Activated CD4-positive, alpha-beta T cell treated with anti-CD3 and anti-CD28 coated beads for 4 hours (primary cell): ENCODE results near the gene SMCO4.

Experiments
- DNase-seq, 2 donors: peaks; one replicate each; pipeline ENCODE4 v3.0.0-alpha.2; 2020

Gene SMCO4

DNA sequence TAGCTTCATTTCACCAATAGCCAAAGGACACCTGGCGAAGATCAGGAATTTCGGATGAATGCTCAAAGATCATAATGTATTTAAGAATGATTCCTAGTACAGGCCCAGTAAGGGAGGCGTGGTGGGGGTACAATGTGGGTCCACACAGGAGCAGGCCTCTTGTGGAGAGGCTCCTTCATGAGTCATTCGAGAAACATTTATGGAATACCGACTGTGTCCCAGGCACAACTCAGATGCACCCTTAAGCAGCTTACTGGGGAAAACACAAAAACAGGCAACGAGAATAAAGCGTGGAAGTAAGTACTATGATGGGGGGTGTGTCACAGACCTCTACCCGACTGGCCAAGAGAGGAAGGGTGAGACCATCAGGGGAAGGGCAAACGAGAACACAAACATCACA is 44.5 kb downstream of the SMCO4 start:
- DNase-seq, result no peak

DNA sequence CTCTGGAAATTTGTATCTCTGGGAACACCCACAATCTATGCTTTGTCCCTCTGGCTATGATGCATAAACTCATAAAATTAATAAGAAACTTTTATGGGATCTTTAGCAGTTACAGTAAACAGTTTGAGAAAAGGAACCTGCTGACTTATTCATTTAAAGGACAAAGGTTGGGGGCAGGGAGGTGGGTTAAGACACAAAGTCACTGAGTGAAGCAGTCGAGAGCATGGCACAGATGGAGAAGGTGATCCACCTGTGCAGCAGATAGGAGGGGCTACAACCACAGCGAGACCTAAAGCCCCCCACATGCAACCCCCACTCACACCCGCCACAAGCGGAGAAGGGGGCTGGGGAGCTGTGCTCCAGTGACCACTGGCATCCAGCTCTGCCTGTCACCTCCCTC is 45.0 kb downstream of the SMCO4 start:
- no peak for DNase-seq

GRCh38 chr11:93497596-93497995 is 45.6 kb downstream of the SMCO4 start:
- DNase-seq, result no peak

- no peak for DNase-seq
These were observed 48.8 kb downstream of the SMCO4 start for GRCh38 chr11:93494357-93494756.

- no peak for DNase-seq
These were observed 49.8 kb downstream of the SMCO4 start for GRCh38 chr11:93493252-93493897.

DNA sequence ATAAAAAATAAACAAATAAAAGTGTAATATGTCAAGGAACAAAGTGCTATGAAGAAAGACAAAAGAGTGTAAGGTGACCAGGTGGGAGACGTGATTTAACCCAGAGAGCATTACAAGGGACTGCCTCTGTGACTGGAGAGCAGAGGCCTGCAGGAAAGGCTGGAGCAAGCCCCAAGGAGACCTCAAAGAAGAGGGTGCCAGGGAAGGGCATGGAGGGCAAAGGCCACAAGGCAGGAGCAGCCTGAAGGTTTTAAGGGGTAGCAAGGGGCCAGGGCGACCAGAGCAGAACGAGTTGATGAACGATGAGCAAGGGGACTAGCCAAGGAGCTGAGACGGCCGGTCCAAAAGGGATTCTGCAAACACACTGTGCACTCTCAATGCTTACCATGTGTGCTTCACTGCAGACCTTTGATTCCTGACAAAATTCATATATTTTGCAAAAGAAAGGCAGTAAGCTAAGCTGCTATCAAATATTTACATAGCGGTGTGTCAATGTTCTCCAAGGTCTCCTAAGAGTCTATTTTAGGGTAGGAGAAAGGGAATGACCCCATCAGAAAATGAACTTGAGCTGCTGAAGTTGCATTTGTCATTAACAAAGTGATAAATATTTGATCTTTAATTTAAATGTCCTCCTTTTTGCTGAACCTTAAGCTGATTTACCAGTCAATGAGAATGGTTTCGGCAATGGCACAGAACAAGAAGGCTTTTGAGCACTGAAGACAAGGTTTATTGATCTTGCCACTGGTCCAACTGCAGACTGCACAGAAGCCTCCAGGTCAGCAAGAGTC is 50.5 kb downstream of the SMCO4 start:
- no peak for DNase-seq

DNA sequence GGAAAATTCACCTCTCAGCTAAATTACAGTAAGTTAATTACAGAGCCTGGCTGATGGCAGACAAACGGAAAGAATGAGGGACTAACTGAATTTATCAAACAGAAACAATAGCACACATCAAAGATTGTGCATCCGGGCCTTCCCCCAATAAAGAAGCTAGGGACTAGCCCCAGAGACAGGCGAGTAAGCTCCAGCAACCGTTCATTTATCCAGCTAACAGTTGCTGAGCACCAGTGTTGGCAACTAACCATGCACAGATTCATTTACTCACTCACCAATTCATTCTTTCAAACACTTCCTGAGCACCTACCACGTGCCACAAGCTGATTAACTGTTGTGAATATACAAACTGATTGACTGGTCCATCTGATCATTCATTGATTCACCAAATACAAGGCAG is 51.2 kb downstream of the SMCO4 start:
- no peak for DNase-seq

- no peak for DNase-seq
These were observed 52.1 kb downstream of the SMCO4 start for GRCh38 chr11:93490996-93491618.

DNA sequence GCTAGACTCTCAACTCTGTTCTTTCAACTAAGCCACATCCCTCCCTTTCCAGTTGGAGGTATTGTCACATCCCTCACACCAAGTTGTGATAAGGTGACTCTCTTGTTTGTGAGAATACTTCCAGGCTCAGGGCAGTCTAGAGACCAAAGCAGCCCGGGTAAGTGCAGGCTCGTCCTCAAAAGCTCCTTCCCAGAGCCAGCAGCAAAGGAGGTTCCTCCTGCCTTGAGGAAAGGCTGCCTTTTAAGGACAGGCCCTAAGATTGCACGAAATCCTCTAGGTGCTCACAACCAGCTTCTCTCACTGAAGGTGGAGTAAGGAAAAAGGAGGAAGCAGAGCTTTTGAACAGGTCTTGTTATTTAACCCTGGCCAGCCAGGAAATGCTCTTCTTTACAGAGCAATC is 53.4 kb downstream of the SMCO4 start:
- no peak for DNase-seq

- DNase-seq, result no peak
These were observed 56.1 kb downstream of the SMCO4 start for GRCh38 chr11:93487032-93487483.

DNA sequence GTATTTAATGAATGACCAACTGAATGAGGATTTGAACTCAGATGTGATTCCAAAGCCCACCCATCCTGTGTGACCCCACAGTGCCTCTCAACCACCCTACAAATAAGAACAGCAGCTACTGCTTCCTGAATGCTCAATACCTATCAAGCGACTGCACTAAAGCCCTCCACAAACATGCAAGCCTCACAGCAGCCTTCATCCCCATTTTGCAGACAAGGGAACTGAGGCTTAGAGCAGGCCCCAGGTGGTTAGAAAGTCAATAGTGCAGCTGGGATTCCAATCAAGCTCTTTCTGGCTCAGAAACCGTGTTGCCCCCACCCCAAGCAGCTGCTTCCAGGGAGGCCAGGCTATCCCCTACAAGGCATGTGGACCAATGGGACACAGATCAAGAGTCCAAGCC is 57.2 kb downstream of the SMCO4 start:
- no peak for DNase-seq

GRCh38 chr11:93484716-93485115 is 58.5 kb downstream of the SMCO4 start:
- no peak for DNase-seq

DNA sequence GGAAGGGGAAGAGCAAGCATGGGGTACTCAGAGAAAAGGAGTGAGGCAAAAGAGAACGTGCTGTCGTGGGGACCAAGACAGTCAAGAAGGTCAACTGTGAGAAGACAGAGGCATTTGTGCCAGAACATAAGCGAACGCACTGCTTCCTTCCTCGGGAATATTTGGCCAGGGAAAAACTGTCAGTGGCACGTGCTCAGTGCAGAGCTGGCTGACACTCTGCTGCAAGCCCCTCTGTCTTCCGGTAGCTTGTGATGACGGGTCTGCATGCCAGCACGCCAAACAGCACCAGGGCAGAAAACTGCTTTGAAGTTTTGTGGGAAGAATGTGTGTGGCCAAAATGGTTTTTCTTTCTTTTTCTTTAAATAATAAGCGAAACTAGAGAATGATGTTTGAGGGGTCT is 60.6 kb downstream of the SMCO4 start:
- no peak for DNase-seq

GRCh38 chr11:93481696-93482095 is 61.5 kb downstream of the SMCO4 start:
- DNase-seq, result no peak

DNA sequence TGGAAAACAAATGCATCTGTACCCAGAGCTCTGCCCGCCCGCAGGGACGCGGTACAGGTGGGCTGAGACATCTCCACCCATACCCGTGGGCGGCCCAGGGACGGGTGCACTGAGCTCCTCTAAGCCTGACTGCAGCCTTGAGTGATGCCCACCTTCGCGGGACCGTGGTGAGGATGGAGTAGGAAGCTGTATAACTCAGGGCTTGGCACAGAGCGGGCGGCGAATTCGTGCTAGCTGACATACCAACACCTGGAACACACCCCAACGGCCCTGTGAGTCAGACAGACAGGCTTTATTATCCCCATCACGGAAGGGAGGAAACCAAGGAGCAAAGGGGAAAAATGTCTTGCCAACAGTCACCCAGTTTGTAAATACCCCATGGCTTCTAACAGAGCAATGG is 61.9 kb downstream of the SMCO4 start:
- no peak for DNase-seq

GRCh38 chr11:93480756-93481155 is 62.4 kb downstream of the SMCO4 start:
- no peak for DNase-seq

DNA sequence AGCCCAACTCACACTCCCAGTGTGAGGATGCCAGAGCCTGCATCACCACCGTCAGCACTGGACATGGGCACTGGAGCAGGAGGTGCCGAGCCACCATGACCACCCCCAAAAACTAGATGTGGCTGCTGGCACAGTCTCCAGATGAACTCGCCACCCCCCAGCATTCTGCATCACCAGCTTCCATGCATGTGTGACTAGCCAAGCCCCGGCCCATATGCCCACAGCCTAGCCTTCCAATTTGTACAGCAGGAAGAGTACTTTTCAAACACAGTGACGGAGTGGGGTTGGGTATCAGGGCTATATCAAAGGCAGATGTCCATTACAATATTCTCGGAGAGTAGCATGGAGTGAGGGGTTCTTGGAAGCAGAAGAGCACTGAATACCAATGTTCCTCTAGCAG is 62.9 kb downstream of the SMCO4 start:
- DNase-seq, result no peak

DNA sequence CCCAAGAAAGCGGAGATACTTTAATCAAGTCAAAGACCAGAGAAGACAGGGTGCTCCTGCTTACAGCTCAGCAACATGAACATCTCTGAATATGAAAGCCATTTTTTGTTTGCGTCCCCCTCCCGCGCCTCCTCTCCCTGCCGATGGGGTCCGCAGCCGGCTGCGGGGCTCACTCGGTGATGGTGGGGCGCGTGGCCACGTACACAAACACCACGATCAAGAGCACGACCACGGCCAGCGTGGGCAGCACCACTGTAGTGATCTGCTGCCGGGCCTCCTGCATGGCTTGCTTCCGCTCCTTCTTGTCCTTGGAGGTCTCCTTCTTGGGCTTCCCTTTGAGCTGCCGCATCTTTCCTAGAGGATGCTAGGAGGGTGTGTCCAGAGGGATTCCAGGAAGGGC is 64.3 kb downstream of the SMCO4 start:
- no peak for DNase-seq

- no peak for DNase-seq
These were observed 65.4 kb downstream of the SMCO4 start for GRCh38 chr11:93477684-93478234.

DNA sequence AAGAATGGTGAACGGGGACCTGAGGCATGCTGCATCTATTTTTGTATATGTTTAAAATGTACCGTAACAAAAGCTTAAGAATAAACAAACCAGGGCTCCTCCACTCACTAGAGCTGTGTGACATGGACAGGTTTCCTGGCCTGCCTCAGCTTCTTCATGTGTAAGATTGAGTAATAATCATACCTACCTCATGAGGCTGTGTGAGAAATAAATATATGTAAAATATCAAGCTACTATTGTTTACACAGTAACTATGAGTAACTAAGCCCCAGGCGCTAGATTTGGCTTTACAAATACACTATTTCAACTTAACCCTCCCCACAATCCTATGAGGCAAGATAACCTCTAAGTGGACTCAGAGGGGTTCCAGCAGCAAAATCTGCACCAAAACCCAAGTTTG is 66.4 kb downstream of the SMCO4 start:
- no peak for DNase-seq

DNA sequence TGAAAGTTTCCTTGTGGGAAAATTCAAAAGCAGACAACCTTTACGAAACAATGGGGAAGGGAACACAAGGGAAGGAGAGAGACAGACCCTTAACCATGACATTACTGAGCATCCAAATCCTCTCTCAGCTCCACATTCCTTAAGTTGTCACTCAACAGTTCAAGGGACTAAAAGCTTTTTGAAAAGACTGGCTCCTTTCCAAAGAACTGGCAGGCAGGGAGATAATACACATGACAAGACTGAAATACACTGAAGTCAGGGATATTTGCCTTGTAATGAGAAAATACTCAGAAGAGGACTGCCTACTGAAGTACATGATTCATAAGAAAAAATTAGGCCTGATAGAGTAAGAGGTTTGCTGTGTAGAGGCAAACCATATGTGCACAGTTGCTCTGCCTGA is 69.1 kb downstream of the SMCO4 start:
- DNase-seq, result no peak

DNA sequence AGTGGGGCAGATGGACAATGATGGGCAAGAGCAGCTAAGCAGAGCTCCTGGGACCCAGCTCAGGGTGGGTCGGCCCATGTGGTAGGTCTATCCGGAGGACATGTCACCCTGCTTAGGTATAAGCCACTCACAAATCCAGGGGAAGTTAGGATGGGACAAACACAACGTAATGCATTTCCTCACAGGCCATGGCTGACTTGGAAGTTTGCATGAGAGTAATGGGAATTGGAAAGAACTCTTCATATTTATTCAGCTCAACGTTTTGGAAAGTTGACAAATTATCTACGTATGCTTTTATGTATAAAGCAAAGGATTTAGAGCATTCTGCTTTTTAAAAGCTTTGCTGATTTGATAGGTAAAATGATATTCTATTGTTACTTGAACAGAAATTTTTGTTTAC is 74.9 kb downstream of the SMCO4 start:
- DNase-seq, result no peak

GRCh38 chr11:93467054-93467453 is 76.1 kb downstream of the SMCO4 start:
- DNase-seq, result no peak
